Effector CD8-positive, alpha-beta T cell (primary cell): ENCODE results near the gene MC3R.

Source experiments
- DNase-seq: peaks from one replicate; lab custom pipeline; 2025; lab: John Stamatoyannopoulos, UW

The MC3R gene

GRCh38 chr20:56249956-56250355, 1.4 kb downstream of the MC3R start:
- DNase-seq: no peak

DNA sequence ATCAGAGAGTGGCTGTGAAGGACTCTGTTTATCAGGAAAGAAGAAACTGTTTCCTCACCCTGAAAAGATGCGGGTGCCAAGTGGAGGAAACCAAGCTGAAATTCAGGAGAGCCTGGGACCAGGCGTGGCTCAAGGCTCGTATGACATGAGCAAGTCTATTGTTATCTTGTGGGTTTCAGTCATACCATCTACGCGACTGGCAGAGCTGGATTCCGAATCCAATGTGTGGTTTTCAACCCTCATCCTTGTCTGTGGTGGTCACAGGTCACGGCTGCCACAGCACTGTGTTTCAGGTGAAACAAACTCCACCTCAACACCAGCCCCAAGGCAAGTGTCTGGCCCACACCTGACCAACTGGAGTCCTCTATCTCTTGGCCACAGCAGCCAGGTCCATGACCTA, 9.1 kb downstream of the MC3R start:
- no peak for DNase-seq

- DNase-seq: no peak
Measured at GRCh38 chr20:56259948-56260347, 11.4 kb downstream of the MC3R start.

DNA sequence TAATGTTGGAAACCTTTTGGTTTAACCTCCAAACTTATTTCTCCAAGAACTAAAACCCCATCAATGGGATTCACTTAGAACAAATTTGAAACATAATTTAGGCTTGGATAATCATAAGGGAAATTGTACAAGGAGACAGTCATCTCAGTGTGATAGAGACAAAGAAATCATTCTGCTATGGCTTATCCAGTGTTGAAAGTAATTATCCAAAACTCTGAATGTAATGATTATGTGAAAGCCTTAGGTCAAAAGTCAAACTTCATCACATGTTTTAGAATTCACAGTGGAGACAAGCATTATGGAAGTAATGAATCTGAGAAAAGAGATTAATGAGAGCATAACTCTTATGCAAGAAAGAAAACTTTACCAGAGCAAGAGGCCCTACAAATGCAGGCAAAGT, 20.0 kb downstream of the MC3R start:
- DNase-seq: no peak

- DNase-seq: no peak
Measured at GRCh38 chr20:56271974-56272373, 23.4 kb downstream of the MC3R start.

GRCh38 chr20:56273491-56273890, 25.0 kb downstream of the MC3R start:
- DNase-seq: no peak

- DNase-seq: no peak
Measured at GRCh38 chr20:56274156-56274555, 25.6 kb downstream of the MC3R start.

DNA sequence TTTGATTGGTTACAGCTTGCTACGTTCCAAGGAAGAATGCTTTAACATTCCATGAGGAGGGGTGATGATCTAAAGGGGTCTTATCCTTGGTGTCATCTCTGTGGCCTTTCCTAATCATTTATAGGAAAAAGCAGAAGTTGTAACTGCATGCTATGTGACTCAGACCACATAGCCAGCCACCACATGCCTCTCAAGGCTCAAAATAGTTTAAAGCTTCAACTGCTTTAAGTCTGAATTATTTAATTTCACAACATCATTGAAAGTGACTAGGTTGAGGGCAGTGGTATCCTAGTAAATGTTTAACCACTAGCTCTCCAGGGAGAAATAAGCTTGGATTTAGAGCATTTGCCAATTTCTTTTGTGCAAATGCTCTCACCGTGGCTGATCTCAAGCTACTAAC, 29.7 kb downstream of the MC3R start:
- DNase-seq: no peak

DNA sequence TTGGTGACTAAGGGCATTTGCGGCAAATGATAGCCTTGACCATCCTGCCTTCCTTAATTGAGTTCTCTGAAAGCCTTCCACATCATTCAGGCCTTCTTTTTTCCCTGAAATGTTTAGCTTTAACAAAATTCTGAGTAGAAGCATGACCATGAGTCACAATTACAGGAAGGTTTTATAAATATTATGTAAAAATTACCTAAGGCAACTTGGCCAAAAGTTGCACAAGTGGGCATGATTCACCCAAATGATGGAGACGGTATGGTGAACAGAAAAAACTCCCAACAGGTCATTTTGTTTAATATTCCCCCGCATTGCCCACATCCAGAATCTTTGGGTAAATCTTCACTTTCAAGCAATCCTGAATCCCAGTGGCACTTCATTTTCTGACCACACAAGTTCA, 37.0 kb downstream of the MC3R start:
- DNase-seq: no peak

DNA sequence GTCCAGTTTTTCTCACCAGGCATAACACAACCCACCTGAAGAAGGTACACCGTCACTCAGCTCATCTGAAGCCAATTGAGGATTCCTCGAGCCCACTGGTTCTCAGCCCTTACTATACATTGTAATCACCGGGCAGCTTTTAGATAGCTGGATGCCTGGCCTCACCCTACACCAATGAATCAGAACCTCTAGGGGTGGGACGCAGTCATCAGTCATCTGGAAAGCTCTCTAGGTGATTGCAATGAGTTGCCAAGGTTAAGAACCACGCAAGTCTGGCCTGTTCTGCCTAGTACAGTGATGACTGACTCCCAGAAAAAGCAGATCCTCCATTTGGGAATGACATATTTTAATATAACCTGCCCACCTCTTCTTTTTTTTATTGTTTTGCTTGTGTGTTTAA, 41.1 kb downstream of the MC3R start:
- DNase-seq: no peak

GRCh38 chr20:56299362-56299761, 50.8 kb downstream of the MC3R start:
- no peak for DNase-seq
